Hepatocyte (in vitro differentiated cells): ENCODE results near the gene EDEM2.

Source experiments
- EZH2 ChIP-seq: fragments of 200-600 bp; sonication (generic); IDR thresholded peaks from 2 replicates; pipeline ENCODE4 v1.6.1; 2016; ENCODE audit warnings: antibody characterized with exemption, mild to moderate bottlenecking, borderline replicate concordance
- EZH2phosphoT487 ChIP-seq: fragments of 200-600 bp; sonication (generic); IDR thresholded peaks from one replicate; pipeline ENCODE4 v1.6.1; 2018; ENCODE audit warnings: antibody characterized with exemption, mild to moderate bottlenecking, low read depth, moderate library complexity; ENCODE audit not compliant: unreplicated experiment, severe bottlenecking
- TF ChIP-seq, protein P1 (sequence below): fragments of 200-600 bp; sonication (generic); IDR thresholded peaks from 2 replicates; pipeline ENCODE4 v1.5.1; 2016; ENCODE audit warnings: antibody characterized with exemption, mild to moderate bottlenecking; ENCODE audit not compliant: poor library complexity

DNA sequence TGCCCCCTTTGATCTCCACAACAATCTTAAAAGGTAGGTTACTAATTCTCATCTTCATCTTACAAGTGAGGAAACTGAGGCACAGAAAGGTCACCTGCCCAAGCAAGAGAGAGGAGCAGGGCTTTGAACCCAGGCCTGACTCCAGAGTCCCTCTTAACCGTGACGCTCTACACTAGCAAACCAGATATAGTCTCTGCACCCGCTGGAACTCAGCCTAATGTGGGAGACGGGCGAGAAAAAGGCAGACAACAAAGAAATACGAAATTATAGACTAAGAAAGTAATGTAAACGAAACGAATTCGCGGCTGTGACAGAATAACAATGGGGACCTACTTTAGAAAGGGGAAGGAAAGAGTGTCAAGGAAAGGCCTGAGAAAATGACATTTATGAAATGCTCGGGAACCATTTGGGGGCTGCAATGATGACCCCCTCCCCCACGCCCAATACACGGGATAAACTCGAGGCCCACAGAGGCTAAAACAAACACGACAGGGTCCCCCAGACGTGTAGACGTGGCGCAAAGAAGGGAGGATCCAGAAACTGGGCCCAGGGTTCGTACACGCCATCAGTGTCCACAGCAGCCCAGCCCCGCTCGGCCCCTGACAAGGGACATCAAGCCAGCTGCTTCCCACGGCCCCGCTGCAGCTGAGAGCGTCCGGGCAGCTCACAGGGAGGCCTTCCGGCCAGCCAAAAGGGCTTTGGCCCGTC is 55.2 kb downstream of the EDEM2 start:
- TF ChIP-seq, protein P1, sequence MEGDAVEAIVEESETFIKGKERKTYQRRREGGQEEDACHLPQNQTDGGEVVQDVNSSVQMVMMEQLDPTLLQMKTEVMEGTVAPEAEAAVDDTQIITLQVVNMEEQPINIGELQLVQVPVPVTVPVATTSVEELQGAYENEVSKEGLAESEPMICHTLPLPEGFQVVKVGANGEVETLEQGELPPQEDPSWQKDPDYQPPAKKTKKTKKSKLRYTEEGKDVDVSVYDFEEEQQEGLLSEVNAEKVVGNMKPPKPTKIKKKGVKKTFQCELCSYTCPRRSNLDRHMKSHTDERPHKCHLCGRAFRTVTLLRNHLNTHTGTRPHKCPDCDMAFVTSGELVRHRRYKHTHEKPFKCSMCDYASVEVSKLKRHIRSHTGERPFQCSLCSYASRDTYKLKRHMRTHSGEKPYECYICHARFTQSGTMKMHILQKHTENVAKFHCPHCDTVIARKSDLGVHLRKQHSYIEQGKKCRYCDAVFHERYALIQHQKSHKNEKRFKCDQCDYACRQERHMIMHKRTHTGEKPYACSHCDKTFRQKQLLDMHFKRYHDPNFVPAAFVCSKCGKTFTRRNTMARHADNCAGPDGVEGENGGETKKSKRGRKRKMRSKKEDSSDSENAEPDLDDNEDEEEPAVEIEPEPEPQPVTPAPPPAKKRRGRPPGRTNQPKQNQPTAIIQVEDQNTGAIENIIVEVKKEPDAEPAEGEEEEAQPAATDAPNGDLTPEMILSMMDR = no peak
- TF ChIP-seq EZH2phosphoT487 (no peak), EZH2 (no peak)
